HG03025 (cell line): ENCODE measurements around the gene UFSP1.
"Not testable (repeated sequence)": the region's sequence is repeated elsewhere in the genome, so short reads cannot be mapped to it uniquely, and the experiment has no call there.

Experiments used
- ATAC-seq: cut with Tn5 transposase; IDR thresholded peaks from one replicate; pipeline ENCODE4 v1.9.1; 2021; ENCODE audit warnings: mild to moderate bottlenecking, moderate library complexity; ENCODE audit not compliant: unreplicated experiment, low FRiP score

UFSP1 gene

GRCh38 chr7:100888988-100889750, at the start of gene UFSP1:
Gene UFSP1 (minus strand): TSS chr7:100889715. CDS start chr7:100889271, 444 bp downstream.
- peak; percentile 34 for ATAC-seq

- not testable (repeated sequence) for ATAC-seq
Measured at GRCh38 chr7:100936167-100936566, 46.7 kb upstream of the UFSP1 start.

DNA sequence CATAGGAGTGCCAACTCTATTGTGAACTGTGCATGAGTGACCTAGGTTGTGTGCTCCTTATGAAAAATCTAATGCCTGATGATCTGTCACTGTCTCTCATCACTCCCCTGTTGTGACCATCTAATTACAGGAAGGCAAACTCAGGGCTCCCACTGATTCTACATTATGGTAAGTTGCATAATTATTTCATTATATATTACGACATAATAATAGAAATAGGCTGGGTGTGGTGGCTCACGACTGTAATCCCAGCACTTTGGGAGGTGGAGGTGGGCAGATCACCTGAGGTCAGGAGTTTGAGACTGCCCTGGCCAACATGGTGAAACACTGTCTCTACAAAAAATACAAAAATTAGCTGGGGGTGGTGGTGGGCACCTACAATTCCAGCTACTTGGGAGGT, 45.9 kb upstream of the UFSP1 start:
- ATAC-seq = not testable (repeated sequence)

DNA sequence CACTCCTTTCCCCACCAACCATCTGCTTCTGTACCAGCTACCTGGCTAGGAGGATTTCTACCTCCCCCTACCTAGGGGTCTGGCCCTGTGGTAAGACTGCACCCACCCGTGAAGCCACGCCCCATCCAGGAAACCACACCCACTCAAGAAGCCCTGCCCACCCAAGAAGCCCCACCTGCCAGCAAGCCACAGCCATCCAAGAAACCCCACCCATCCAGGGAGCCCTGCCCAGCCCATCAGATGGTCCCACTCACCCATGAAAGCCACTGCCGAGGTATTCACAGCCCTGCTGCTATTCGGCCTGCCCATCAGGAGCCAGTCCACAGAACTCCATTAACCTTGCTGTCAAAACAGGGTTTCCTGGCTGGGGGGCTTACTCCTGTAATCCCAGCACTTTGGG, 44.2 kb upstream of the UFSP1 start:
- no peak for ATAC-seq

DNA sequence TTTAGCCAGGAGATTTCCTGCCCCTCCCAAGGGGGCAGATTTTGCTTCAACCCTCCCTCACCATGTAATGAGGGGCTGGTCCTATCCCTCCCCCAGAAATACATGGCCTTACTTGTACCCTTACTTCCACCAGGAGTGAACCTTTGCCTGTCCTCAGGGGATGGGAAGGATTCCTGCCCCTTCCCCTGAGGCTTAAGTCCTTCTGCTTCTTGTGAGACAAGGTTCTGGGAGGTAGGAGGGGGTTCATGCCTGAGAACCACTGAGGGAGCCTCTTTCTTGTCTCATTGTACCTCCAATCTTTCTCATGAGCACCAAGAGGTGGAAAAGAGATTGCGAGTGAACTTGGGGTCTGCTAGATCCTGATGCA, 40.3 kb upstream of the UFSP1 start:
- ATAC-seq = no peak

DNA sequence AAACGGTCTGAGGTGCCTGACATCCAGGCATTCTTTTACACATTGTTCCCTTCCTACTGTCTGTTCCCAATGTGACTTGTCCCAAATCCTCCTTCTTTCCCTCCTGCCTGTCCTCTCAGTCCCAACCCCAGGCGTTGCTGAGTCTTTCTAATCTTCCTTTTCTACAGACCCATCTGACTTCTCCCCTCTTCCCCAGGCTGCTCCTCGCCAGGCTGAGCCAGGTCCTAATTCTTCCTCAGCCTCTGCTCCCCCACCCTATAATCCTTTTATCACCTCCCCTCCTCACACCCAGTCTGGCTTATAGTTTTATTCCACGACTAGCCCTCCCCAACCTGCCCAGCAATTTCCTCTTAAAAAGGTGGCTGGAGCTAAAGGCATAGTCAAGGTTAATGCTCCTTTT, 34.1 kb upstream of the UFSP1 start:
- not testable (repeated sequence) for ATAC-seq

DNA sequence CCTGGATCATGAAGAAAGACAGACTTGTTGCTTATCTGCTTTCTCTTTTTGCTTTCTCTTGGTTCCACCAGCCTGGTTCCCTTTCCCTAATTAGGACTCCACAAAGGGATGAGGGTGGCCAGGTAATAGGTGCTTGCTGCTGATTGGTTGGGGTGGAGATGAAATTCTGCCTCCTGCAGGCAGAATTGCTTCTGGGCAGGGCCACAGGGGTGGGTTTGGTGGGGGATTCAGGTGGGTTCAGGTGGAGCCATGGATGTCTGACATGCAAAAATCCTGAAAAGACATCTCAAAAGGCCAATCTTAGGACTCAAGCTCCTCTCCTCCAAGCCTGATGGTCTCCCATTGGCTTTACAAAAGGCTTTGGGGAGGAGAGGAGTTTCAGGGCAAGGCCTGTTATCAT, 31.5 kb upstream of the UFSP1 start:
- no peak for ATAC-seq

- not testable (repeated sequence) for ATAC-seq
Measured at GRCh38 chr7:100919779-100920437, 30.4 kb upstream of the UFSP1 start.

DNA sequence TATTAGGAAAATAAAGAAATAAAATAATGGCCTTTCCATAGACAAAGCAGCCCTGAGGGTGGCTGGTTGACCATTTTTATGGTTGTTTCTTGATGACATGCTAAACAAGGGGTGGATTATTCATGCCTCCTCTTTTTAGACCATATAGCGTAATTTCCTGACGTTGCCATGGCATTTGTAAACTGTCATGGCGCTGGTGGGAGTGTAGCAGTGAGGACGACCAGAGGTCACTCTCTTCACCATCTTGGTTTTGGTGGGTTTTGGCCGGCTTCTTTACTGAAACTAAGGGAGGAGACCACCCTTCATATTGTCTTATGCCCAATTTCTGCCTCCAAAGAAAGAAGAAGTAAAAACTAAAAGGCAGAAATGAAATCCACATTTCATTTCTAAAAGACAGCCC, 29.8 kb upstream of the UFSP1 start:
- ATAC-seq = not testable (repeated sequence)

- no peak for ATAC-seq
Measured at GRCh38 chr7:100914879-100915447, 25.4 kb upstream of the UFSP1 start.

DNA sequence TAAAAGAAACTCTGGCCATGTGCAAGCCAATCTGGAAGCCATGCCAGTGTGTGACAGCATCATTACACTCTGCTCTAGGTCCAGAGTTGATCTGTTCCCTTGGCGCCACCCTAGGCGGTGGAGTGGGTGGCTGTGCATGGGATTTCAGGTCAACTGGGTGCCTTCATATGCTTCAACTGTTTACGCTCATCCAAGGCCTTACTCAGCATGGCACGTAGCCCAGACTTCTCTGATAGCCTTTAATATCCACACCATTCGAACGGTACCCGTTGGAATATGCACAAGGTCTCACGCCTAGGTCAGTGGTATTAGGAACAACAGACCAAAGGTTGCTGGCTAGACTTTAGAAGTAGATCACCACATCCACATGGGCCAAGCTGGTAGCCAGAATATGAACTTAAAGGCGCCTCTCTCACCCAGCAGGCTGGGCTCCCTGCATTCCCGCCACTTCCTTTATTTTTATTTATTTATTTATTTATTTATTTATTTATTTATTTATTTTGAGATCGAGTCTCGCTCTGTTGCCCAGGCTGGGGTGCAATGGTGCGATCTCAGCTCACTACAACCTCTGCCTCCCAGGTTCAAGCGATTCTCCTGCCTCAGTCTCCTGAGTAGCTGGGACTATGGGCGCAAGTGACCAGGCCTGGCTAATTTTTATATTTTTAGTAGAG, 24.8 kb upstream of the UFSP1 start:
- ATAC-seq = no peak

DNA sequence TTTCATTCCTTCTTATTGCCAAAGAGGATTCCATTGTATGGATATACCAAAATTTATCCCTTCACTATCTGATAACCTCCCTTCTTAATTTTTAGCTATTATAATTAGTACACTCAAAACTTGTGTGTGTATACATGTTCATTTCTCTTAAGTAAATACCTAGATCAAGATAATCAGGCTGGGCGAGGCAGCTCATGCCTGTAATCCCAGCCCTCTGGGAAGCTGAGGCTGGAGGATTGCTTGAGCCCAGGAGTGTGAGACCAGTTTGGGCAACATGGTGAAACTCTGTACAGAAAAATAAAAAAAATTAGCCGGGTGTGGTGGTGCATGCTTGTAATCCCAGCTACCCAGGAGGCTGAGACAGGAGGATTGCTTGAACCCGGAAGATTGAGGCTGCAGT, 22.0 kb upstream of the UFSP1 start:
- ATAC-seq = no peak

GRCh38 chr7:100910443-100910842, 20.9 kb upstream of the UFSP1 start:
- ATAC-seq = not testable (repeated sequence)

DNA sequence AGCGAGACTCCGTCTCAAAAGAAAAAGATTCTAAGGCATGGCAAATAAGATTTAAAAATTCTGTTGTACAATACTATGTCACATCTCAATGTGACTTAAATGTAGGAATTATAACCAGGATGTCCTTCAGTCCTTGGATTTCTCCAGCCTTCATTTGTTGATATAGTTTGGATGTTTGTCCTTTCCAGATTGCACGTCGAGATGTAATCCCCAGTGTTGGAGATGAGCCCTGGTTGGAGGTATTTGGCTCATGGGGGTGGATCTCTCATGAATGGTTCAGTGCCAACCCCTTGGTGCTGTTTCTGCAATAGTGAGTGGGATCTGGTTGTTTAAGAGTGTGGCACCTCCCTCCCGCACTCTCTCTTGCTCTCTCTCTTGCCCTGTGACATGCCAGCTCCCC, 19.0 kb upstream of the UFSP1 start:
- ATAC-seq = no peak

- ATAC-seq = no peak
Measured at GRCh38 chr7:100902638-100903037, 13.1 kb upstream of the UFSP1 start.

DNA sequence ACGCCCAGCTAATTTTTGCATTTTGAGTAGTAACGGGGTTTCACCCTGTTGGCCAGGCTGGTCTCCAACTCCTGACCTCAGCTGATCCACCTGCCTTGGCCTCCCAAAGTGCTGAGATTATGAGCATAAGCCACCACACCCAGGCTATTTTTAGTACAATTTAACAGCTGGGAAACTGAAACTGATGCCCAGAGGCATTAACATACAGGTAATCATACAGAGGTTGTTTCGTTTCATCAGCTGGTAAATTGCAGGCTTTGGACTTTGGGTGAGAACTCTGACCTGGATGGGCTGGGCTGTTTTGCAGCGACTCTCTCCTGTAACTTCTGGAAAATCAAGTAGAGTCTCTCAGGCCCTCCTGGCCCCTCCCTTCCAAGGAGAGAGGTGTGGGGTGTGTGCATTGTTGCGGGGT, 12.4 kb upstream of the UFSP1 start:
- no peak for ATAC-seq

- no peak for ATAC-seq
Measured at GRCh38 chr7:100900978-100901377, 11.5 kb upstream of the UFSP1 start.

DNA sequence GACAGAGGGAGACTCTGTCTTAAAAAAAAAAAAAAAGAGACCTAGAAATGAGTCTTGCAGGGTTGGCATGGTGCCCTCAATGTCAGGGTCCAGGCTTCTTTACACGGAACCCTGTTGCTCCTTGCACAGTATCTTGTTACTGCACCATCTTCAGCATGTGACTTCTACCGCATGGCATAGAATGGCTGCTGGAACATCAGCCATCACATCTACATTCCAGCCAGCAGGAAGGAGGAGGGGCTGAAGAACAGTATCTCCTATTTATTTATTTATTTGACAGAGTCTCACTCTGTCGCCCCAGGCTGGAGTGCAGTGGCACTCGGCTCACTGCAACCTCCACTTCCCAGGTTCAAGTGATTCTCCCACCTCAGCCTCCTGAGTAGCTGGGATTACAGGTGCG, 9.9 kb upstream of the UFSP1 start:
- ATAC-seq = no peak

- ATAC-seq = no peak
Measured at GRCh38 chr7:100897772-100898454, 8.4 kb upstream of the UFSP1 start.

DNA sequence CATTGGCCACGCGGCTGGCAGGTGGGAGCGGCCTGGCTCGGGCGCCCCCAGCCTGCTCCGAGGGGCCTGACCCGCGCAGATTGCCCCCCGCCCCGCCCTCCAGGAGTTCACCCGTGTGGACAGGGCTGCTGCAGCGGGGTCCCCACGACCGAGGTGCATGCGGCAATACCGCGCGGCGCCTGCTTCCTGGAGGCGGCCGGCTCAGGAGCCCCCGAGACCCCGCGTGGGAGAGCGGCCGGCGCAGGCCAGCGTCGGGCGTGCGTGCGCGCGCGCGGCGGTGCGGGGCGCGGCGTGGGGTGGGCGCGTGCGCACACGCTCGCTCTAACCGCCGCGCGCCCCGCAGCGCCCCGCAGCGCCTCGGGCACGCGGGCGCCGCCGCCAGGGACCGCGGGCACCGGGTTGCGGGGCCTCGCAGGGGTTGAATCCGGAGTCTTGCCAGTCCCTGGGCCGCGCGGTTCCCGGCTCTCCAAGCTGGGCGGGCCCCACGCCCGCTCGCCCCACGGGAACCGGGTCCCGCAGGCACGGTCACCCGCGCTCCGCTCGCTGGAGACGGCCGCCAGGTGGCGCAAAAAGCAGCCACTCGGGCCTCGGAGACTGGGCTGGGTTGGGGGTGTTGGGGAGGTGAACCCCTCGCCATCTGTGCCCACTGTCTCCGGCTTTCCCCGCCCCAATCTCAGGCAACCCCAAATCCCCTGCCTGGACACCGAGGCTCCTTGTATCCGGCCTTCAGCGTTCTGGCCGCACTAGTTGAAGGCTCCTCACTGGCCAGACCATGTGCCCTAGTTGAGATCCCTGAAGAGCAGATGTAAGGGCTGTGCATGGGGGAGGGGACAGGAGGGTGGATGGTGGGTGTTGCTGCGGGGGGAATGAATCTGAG, 7.5 kb upstream of the UFSP1 start:
- ATAC-seq = no peak
